Activated CD4-positive, alpha-beta memory T cell treated with anti-CD3 and anti-CD28 coated beads, Interleukin-2, amount 10 ng/mL, durations not matched to agents 7 days and 5 days (primary cell): ENCODE data around the gene NIPA2. TPM values are rescaled to one million over a fixed set of nuclear protein-coding genes. Genes with fewer than 3 reads are reported as not detected.

Source experiments
- CTCF ChIA-PET: fragments of 350-600 bp; sonication (Branson Sonifier 250); formaldehyde crosslinking; loops from one replicate; lab custom pipeline; 2021; ENCODE audit warnings: antibody characterized with exemption, inconsistent platforms; lab: Charles Lee
- POLR2A ChIA-PET: fragments of 350-600 bp; sonication (Branson Sonifier 250); formaldehyde crosslinking; loops from one replicate; lab custom pipeline; 2021; ENCODE audit warnings: antibody characterized with exemption; lab: Charles Lee
- DNase-seq: peaks from one replicate; pipeline ENCODE4 v3.0.0-alpha.2; 2020
- H3K27ac Mint-ChIP-seq: one replicate; pipeline ENCODE4 v1.8.0; 2021; ENCODE audit warnings: mild to moderate bottlenecking, mixed read lengths
- H3K27me3 Mint-ChIP-seq: one replicate; pipeline ENCODE4 v1.8.0; 2021; ENCODE audit warnings: mixed read lengths
- H3K36me3 Mint-ChIP-seq: one replicate; pipeline ENCODE4 v1.8.0; 2021; ENCODE audit warnings: low read depth, mixed read lengths
- H3K4me1 Mint-ChIP-seq: one replicate; pipeline ENCODE4 v1.8.0; 2021; ENCODE audit warnings: mixed read lengths
- H3K4me3 Mint-ChIP-seq: one replicate; pipeline ENCODE4 v1.8.0; 2021; ENCODE audit warnings: mild to moderate bottlenecking, mixed read lengths
- H3K9me3 Mint-ChIP-seq: one replicate; pipeline ENCODE4 v1.8.0; 2021; ENCODE audit warnings: mixed read lengths
- total RNA-seq, 2 experiments: library from RNA; stranded (reverse); gene quantifications; one replicate each; pipeline ENCODE4 v1.2.3, GENCODE V29; 2021

NIPA2 gene
- total RNA-seq, 2 experiments from 2014 or later: 47.1 to 49.9 TPM

DNA sequence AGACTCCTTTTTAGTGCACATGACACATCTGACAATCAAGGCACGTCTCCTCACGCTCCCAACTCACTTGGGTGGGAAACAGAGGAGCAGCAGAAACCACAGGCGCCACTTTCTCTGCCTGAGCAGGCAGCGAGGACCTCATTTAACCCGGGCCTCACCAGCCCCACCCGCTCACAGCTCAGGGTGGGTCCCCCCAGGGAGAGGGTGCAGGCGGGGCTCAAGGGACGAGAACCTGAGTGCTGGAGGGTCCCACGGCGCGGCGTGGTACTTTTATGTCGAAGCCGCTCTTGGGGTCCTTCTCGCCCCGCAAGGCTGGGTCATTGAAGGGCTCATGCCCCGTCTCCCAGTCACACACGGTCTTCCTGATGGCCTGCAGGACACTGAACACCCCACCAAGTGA lies 79.1 kb downstream of the NIPA2 start:
- H3K27ac Mint-ChIP-seq: no peak overlapping the region
- H3K36me3 Mint-ChIP-seq: peaks cover 6% of the 10 kb centered on the region
- DNase-seq: no peak
- H3K4me3 Mint-ChIP-seq: no peak overlapping the region
- no peaks in the 10 kb centered on the region for H3K9me3 Mint-ChIP-seq
- CTCF ChIA-PET: no interaction called here
- no peaks in the 10 kb centered on the region for H3K4me1 Mint-ChIP-seq
- POLR2A ChIA-PET: no interaction called here
- H3K27me3 Mint-ChIP-seq: no peaks in the 10 kb centered on the region

Other genes starting within 250 kb of the NIPA2 start
- gene NIPA1, start 52.0 kb upstream of the NIPA2 start, total RNA-seq: 10 to 100 TPM; 24.0 to 26.2 TPM
- gene CYFIP1, start 141.7 kb downstream of the NIPA2 start, total RNA-seq: 10 to 100 TPM; 23.1 to 24.9 TPM
- 10 to 100 TPM; 13.2 TPM for gene TUBGCP5, start 200.9 kb downstream of the NIPA2 start, total RNA-seq